ENCODE data around the gene ARHGAP23. TPM values are rescaled to one million over a fixed set of nuclear protein-coding genes. Genes with fewer than 3 reads are reported as not detected.

ARHGAP23 gene
- total RNA-seq, 1 experiment from 2014 or later = 19.0 TPM

DNA sequence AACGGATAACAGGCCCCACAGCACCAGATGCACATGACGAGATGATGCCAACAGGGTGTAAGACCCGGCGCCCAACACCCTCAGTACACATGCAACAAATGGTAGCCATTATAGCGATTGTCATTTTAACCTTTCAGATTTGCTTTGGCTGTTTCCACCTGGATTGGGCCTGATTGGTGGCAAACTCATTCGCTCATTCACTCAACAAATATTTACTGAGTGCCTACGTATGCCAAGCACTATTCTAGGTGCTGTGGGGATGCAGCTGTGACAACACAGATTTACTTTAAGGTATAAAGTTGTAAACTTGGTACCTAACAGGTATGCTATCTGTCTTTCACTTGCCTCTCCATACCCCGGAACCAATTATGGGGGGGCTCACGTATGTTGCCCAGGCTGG is 110.6 kb downstream of the ARHGAP23 start:
- Histone ChIP-seq H3K4me3 (ENCODE audit: low read depth, low read length, poor library complexity, severe bottlenecking) (no peak overlapping the region), H3K4me1 (ENCODE audit: insufficient read depth, low read length, poor library complexity, severe bottlenecking) (no peaks in the 10 kb centered on the region), H3K36me3 (ENCODE audit: insufficient read depth, low read length, poor library complexity, severe bottlenecking) (no peaks in the 10 kb centered on the region), H3K9me3 (ENCODE audit: low read depth, low read length, poor library complexity, severe bottlenecking) (no peaks in the 10 kb centered on the region), H3K27me3 (replicated peaks; ENCODE audit: insufficient read depth, low read depth, low read length, poor library complexity) (no peaks in the 10 kb centered on the region), H3K27ac (ENCODE audit: low read depth, low read length, poor library complexity, severe bottlenecking) (no peak overlapping the region)
- BruUV-seq (replicated peaks) = no TSS peak
- ChIA-PET POLR2A (ENCODE audit: low non-redundant PET) (no interaction called here), CTCF (no interaction called here)
- TF ChIP-seq, protein P1, sequence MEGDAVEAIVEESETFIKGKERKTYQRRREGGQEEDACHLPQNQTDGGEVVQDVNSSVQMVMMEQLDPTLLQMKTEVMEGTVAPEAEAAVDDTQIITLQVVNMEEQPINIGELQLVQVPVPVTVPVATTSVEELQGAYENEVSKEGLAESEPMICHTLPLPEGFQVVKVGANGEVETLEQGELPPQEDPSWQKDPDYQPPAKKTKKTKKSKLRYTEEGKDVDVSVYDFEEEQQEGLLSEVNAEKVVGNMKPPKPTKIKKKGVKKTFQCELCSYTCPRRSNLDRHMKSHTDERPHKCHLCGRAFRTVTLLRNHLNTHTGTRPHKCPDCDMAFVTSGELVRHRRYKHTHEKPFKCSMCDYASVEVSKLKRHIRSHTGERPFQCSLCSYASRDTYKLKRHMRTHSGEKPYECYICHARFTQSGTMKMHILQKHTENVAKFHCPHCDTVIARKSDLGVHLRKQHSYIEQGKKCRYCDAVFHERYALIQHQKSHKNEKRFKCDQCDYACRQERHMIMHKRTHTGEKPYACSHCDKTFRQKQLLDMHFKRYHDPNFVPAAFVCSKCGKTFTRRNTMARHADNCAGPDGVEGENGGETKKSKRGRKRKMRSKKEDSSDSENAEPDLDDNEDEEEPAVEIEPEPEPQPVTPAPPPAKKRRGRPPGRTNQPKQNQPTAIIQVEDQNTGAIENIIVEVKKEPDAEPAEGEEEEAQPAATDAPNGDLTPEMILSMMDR (conservative IDR thresholded peaks at IDR 0.05; ENCODE audit: low read depth, low read length) = no peak
- TF ChIP-seq EZH2 (IDR thresholded peaks at IDR 0.05; ENCODE audit: borderline replicate concordance, low read depth, low read length, poor library complexity, severe bottlenecking) = no peak
- intact Hi-C loops (cut with micrococcal nuclease; ENCODE audit: unreplicated experiment) = no loop called here
- DNase-seq (ENCODE audit: low spot score) = no peak

DNA sequence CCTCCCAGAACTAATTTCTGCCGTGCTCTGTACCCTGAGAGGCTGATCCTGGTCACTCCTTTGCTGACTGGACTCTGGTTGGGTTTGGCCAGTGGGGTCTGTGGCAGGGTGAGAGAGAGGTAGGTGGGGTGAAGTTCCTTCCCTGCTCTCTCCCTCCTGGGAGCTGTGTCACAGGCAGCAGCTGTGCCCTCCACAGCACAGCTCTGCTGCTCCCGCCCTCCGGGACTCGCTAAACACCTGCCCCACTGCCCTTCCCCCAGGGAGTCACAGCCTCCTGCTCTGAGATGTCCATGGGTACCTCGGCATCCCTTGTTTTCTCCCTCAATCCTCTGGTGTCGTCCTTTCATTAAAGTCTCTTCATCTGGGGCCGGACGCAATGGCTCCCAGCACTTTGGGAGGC is 111.1 kb downstream of the ARHGAP23 start:
- H3K27me3 ChIP-seq (replicated peaks; ENCODE audit: insufficient read depth, low read depth, low read length, poor library complexity) = no peaks in the 10 kb centered on the region
- intact Hi-C loops (cut with micrococcal nuclease; ENCODE audit: unreplicated experiment) = no loop called here
- H3K36me3 ChIP-seq (ENCODE audit: insufficient read depth, low read length, poor library complexity, severe bottlenecking) = no peaks in the 10 kb centered on the region
- BruUV-seq (replicated peaks) = no TSS peak
- no peak overlapping the region for H3K4me3 ChIP-seq (ENCODE audit: low read depth, low read length, poor library complexity, severe bottlenecking)
- no peaks in the 10 kb centered on the region for H3K9me3 ChIP-seq (ENCODE audit: low read depth, low read length, poor library complexity, severe bottlenecking)
- ChIA-PET POLR2A (ENCODE audit: low non-redundant PET) (no interaction called here), CTCF (no interaction called here)
- H3K27ac ChIP-seq (ENCODE audit: low read depth, low read length, poor library complexity, severe bottlenecking) = no peak overlapping the region
- TF ChIP-seq, protein P1 (conservative IDR thresholded peaks at IDR 0.05; ENCODE audit: low read depth, low read length) = no peak
- no peak for TF ChIP-seq EZH2 (IDR thresholded peaks at IDR 0.05; ENCODE audit: borderline replicate concordance, low read depth, low read length, poor library complexity, severe bottlenecking)
- no peak for DNase-seq (ENCODE audit: low spot score)
- no peaks in the 10 kb centered on the region for H3K4me1 ChIP-seq (ENCODE audit: insufficient read depth, low read length, poor library complexity, severe bottlenecking)

DNA sequence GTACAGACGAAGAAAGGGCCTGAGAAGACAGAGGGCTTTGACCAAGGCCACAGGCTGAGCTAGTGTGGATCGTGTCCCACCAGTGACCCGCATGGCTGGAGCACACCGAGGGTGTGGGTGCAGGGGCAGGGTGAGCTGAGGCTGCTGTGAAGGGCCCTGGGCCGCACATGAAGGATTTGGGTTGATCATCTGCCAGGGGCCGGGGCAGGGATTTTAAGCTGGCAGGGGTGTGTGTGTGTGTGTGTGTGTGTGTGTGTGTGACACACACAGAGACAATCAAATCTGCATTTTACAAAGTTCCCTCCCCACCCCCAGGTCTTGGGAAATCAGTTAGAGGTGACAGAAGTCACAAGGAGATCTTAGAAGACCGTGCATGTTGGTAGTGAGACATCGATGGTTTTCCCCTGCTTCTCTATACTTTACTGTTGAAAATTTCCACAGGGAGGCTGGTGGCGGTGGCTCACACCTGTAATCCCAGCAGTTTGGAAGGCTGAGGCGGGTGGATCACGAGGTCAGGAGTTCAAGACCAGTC is 112.3 kb downstream of the ARHGAP23 start:
- Histone ChIP-seq H3K4me3 (ENCODE audit: low read depth, low read length, poor library complexity, severe bottlenecking) (no peak overlapping the region), H3K36me3 (ENCODE audit: insufficient read depth, low read length, poor library complexity, severe bottlenecking) (no peaks in the 10 kb centered on the region), H3K27ac (ENCODE audit: low read depth, low read length, poor library complexity, severe bottlenecking) (no peak overlapping the region), H3K9me3 (ENCODE audit: low read depth, low read length, poor library complexity, severe bottlenecking) (no peaks in the 10 kb centered on the region), H3K4me1 (ENCODE audit: insufficient read depth, low read length, poor library complexity, severe bottlenecking) (no peaks in the 10 kb centered on the region), H3K27me3 (replicated peaks; ENCODE audit: insufficient read depth, low read depth, low read length, poor library complexity) (no peaks in the 10 kb centered on the region)
- ChIA-PET CTCF (no interaction called here), POLR2A (ENCODE audit: low non-redundant PET) (no interaction called here)
- TF ChIP-seq, protein P1 (conservative IDR thresholded peaks at IDR 0.05; ENCODE audit: low read depth, low read length) = no peak
- no peak for TF ChIP-seq EZH2 (IDR thresholded peaks at IDR 0.05; ENCODE audit: borderline replicate concordance, low read depth, low read length, poor library complexity, severe bottlenecking)
- intact Hi-C loops (cut with micrococcal nuclease; ENCODE audit: unreplicated experiment) = no loop called here
- BruUV-seq (replicated peaks) = no TSS peak
- DNase-seq (ENCODE audit: low spot score) = no peak

Data from A673 (cell line).